Natural killer cell treated with Interleukin-12 subunit alpha and Interleukin-12 subunit beta and Interleukin-15 and Interleukin-18, amount 100 ng/mL, for 72 hours (primary cell): ENCODE data around the gene RHBG. TPM values are rescaled to one million over a fixed set of nuclear protein-coding genes. Genes with fewer than 3 reads are reported as not detected.

Source experiments
- ATAC-seq, 2 donors: fragments of 150-1000 bp; cut with Tn5 transposase in 1 of 2; sonication (Bioruptor Pico), chemical (Tn5 transposase) in 1 of 2; 2 replicates each; pipeline ENCODE4 v1.10.0; 2021
- DNase-seq: peaks from one replicate; pipeline ENCODE4 v3.0.0; 2022; ENCODE audit warnings: low spot score
- H3K27ac Mint-ChIP-seq, 2 donors: 1 replicate in 1 of 2; 2 replicates in 1 of 2; pipeline ENCODE4 v1.8.0; 2022; ENCODE audit warnings: mixed read lengths in 2 of 2, mild to moderate bottlenecking in 1 of 2, moderate library complexity in 1 of 2
- H3K27me3 Mint-ChIP-seq, 2 donors: 1 replicate in 1 of 2; 2 replicates in 1 of 2; pipeline ENCODE4 v1.8.0; 2022; ENCODE audit warnings: mixed read lengths in 2 of 2
- H3K36me3 Mint-ChIP-seq: one replicate; pipeline ENCODE4 v1.8.0; 2022; ENCODE audit warnings: mixed read lengths
- H3K4me1 Mint-ChIP-seq, 2 donors: 1 replicate in 1 of 2; 2 replicates in 1 of 2; pipeline ENCODE4 v1.8.0; 2022; ENCODE audit warnings: low read depth in 2 of 2, mixed read lengths in 2 of 2, mild to moderate bottlenecking in 1 of 2
- H3K4me3 Mint-ChIP-seq: one replicate; pipeline ENCODE4 v1.8.0; 2022; ENCODE audit warnings: mixed read lengths
- H3K9me3 Mint-ChIP-seq: 2 replicates; pipeline ENCODE4 v1.8.0; 2022; ENCODE audit warnings: mixed read lengths
- total RNA-seq, 2 donors: library from RNA; stranded (reverse); gene quantifications; one replicate each; pipeline ENCODE4 v1.2.3, GENCODE V29; 2022

The RHBG gene
- total RNA-seq, 2 donors from 2014 or later: not detected

DNA sequence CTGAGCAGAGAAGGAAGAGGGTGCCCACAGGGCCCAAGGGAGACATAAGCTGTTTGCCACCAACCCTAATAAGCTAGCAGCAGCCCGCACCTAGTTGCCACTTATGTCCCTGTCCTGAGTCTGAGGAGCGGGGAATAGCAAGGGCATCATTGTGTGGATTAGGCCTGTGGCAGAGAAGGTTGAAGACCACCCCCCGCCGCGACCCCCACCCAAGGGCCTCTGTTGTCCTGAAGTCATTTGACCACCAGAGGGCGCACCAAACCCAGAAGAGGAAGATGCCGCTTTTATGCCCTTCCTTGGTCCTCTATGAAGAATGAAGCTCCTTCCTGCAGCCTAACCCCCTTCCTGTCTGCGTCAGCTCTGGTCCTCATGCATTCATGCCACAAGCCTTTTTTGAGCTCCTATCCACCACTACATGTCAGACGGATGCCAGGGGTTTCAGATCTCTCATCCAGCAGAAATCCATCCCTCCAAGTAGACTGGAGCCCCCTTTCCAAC, 16.6 kb downstream of the RHBG start:
- Mint-ChIP-seq H3K27me3 (peaks cover 19 to 27% of the 10 kb centered on the region in 2 donors), H3K4me1 (peaks cover 5 to 6% of the 10 kb centered on the region in 2 donors), H3K27ac (no peak overlapping the region), H3K36me3 (no peaks in the 10 kb centered on the region), H3K4me3 (no peak overlapping the region), H3K9me3 (no peaks in the 10 kb centered on the region)
- peak; percentile 70 for ATAC-seq
- DNase-seq: peak; percentile 70

DNA sequence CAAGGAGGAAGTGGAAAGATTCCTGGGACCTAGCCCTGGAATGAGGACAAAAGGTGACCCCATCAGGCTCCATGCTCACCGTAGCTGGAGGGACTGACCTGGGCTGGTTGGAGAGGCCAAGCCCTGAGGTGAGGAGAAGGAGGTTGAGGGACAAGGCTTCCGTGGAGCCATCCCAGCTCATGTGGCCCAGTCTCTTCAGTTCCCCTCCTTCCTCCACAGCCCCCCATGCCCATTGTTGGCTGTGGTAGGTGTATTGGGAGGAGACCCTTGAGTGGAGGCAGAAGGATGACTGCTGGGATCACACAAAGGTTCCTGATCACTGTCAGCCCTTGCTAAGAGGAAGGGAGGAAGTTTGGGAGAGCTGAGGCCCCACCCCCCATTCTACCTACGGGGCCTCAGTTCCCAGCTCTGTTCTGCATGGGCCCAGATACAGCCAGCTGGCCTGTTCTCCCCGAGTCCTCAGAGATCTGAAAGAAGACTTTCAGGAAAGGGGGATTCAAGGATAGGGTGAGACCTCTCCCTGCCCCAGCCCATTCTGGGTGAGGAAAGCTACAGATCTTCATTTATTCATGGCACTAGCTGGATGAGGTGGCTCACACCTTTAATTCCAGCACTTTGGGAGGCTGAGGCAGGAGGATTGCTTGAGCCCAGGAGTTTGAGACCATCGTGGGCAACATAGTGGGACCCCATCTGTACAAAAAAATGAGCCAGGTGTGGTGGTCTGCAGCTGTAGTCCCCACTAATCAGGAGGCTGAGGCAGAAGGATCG, 17.3 kb downstream of the RHBG start:
- Mint-ChIP-seq H3K4me1 (peaks cover 5 to 6% of the 10 kb centered on the region in 2 donors), H3K36me3 (no peaks in the 10 kb centered on the region), H3K27me3 (peaks cover 19 to 27% of the 10 kb centered on the region in 2 donors), H3K27ac (no peak overlapping the region), H3K9me3 (no peaks in the 10 kb centered on the region), H3K4me3 (no peak overlapping the region)
- no peak for DNase-seq
- no peak for ATAC-seq

DNA sequence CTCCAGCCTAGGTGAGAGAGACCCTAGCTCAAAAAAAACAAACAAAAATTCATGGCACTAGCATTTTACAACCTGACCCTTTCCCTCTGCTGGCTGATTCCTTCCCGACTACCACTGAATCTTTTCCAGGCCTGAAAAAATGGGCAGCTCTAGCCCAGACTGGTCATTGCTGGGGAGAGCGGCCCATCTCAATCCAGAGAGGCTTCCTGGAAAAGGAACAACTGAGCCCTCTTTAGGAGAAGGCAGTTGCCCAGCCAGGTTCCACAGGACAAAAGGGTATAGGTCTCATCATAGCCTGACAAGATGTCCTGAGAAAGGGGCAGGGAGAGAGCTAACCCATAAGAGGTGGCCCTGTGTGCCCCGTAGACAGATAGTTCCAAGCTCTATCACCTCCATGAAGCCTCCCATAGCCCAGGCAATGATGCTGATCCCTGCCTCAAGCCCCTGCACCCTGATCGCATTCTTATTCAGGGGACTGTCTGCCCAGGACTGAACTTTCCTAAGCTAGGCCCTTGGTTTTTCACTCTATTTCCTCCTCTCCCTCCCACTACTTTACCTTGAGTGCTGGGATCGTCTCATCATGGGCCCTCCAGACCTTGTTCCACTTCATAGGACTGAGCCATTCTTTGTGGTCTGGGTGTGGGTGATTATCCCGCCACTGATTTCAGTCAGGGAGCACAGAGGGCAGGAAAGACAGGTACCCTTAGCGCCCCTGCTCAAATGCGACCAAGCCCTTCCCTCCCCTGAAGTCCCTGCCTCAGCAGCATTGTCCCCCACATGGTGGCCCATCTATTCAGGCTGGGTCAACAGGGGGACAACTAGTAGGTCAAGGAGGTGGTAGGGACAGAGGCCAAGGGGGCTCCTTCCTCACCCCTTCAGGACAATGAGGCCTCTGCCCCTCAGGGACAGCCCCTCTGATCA, 18.2 kb downstream of the RHBG start:
- no peaks in the 10 kb centered on the region for H3K9me3 Mint-ChIP-seq
- H3K4me3 Mint-ChIP-seq: no peak overlapping the region
- no peak for DNase-seq
- H3K36me3 Mint-ChIP-seq: no peaks in the 10 kb centered on the region
- peaks cover 19 to 27% of the 10 kb centered on the region in 2 donors for H3K27me3 Mint-ChIP-seq
- no peak for ATAC-seq
- H3K27ac Mint-ChIP-seq: no peak overlapping the region
- peaks cover 5 to 6% of the 10 kb centered on the region in 2 donors for H3K4me1 Mint-ChIP-seq

DNA sequence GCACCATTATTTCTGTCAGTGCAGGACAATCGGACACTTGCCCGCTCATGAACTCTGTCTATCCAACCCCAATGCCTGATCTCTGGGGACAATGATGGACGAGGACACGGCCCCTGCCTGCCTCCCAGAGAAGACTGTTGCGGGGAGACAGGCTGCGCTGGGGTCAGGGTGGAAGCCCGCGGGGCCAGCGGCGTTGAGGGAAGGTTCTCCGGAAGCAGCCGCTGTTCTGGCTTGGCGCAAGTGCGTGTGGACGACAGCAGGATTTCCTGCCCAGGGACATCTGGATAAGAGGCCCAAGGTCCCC, 18.8 kb downstream of the RHBG start:
- no peak for DNase-seq
- peaks cover 19 to 27% of the 10 kb centered on the region in 2 donors for H3K27me3 Mint-ChIP-seq
- no peak overlapping the region for H3K27ac Mint-ChIP-seq
- H3K4me1 Mint-ChIP-seq: peaks cover 5 to 6% of the 10 kb centered on the region in 2 donors
- no peak overlapping the region for H3K4me3 Mint-ChIP-seq
- H3K9me3 Mint-ChIP-seq: no peaks in the 10 kb centered on the region
- no peak for ATAC-seq
- H3K36me3 Mint-ChIP-seq: no peaks in the 10 kb centered on the region

DNA sequence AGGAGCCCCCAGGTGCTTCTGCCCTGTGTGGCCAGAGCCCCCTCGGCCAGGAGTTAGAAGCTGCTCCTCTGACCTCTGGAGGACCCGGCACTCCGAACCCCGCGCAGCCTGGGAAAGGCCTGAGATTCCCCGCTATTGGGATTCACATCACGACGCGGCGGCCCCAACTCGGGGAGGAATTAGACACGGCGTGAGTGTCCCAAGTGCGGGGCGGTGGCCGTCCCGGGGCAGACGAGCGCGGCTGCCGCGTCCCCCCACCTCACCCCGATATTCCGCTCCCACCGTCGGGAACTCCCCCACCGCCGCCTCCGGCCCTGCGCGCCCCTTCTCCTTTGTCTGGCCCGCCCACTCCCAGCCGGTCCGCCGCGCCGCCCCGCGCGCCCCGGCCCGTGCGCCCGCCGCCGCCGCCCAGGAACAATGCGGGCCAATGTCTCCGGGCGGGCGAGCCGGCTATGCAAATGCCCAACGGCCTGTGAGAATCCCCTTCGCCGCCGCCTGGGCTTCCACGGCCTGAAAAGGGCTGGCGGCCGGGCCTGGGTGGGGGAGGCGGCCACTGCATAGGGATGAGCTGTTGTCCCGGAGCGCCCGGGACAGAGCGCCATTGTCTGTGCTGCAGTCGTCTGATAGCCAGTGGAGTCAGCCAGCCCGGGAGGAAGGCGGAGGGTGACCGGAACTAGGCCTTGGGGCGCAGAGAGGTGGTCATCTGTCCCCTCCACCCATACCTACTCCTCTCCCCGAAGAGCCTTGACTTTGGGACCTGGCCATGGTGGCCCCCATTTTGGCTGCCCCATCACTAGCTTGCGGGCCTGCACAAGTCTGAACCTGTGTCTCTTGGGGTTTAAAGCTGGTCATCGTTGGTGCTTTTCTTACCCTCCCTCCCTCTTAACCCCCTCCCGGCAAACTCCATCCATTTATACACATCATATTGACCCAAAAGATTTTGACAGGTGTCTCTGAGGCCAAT, 19.4 kb downstream of the RHBG start:
- Mint-ChIP-seq H3K4me1 (peaks cover 5 to 6% of the 10 kb centered on the region in 2 donors), H3K27me3 (peaks cover 19 to 27% of the 10 kb centered on the region in 2 donors), H3K36me3 (no peaks in the 10 kb centered on the region), H3K9me3 (no peaks in the 10 kb centered on the region), H3K4me3 (no peak overlapping the region), H3K27ac (no peak overlapping the region)
- DNase-seq: no peak
- no peak for ATAC-seq

DNA sequence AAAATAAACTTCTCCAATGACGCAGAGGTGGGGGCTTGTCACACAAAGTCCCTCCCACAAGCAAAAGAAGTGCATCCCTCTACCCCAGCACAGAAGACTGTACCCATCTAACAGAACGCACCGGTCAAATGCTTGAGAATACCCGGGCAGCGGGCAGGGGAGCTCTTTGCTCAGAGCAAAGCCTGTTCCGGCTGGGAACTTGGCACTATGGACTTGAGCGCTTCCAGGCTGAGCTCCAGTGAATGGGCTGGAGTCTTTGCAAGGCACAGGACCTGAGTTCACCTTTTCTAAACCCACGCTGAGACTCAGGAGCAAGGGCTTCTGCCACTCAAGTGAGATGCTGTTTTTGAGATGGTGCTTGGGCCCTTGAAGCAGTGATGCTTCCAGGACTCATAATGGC, 20.3 kb downstream of the RHBG start:
- no peaks in the 10 kb centered on the region for H3K36me3 Mint-ChIP-seq
- ATAC-seq (no peak), DNase-seq (no peak)
- H3K27me3 Mint-ChIP-seq: peaks cover 19 to 27% of the 10 kb centered on the region in 2 donors
- H3K9me3 Mint-ChIP-seq: no peaks in the 10 kb centered on the region
- H3K4me3 Mint-ChIP-seq: no peak overlapping the region
- peaks cover 5 to 6% of the 10 kb centered on the region in 2 donors for H3K4me1 Mint-ChIP-seq
- no peak overlapping the region for H3K27ac Mint-ChIP-seq

DNA sequence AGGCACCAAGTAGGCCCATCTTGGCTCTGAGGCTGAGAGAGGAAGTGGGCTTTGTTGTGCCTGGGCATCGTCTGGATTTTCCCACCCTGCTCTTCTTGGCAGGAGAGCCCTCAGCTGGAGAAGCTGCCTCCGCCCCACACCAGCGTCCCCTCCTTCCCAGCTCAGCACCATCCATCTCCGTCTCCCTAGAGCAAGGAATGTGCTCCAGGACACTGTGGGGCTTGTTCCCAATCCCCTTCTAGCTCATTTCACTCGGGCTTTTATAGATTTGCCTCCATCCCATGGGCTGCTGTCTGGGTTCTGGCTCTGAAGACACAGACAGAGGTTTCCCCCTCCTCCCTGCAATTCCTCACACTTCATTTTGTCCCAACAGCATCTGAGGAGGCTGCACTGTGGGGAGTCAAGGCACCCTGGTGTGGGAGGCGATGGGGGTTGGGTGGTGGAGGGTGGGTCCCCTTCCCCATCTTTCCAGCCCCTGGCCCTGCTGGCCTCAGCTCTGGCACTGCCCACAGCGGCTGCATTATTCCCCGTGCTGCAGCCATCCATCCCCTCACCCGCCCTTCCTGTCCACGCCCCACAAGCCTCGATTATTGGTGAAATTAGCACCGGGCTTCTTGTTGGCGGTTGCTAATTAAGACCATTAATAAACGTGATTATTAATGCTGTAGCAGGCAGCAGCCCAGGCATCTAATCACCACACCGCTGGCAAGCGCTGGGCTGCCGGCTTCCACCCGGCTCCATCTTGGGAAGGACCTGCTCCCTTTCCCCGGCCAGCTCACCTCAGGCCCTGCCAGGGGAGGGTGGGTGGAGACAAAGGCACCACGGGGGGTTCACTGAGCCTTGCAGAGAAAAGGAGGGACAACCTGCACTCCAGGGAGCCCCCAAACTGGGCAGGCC, 21.7 kb downstream of the RHBG start:
- Mint-ChIP-seq H3K4me3 (no peak overlapping the region), H3K4me1 (peaks cover 4 to 6% of the 10 kb centered on the region in 2 donors), H3K36me3 (no peaks in the 10 kb centered on the region), H3K27ac (no peak overlapping the region), H3K9me3 (no peaks in the 10 kb centered on the region), H3K27me3 (peaks cover 19 to 30% of the 10 kb centered on the region in 2 donors)
- DNase-seq (no peak), ATAC-seq (no peak)

DNA sequence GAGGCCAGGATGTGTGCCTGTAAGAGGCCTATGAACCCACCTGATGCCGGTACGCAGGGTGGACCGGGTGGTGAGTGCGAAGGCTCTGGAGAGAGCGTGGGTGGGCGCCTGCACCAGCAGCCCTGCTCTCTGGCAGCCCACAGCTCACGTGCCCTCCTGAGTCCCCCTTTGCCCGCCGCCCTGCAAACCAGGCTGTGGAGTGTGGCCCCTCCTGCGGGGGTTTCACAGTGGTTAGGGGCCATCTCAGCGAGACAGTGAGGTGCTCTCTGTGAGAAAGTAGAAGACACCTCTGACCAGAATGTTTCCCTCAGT, 22.3 kb downstream of the RHBG start:
- no peaks in the 10 kb centered on the region for H3K9me3 Mint-ChIP-seq
- peaks cover 0 to 3% of the 10 kb centered on the region in 2 donors for H3K4me1 Mint-ChIP-seq
- no peak overlapping the region for H3K27ac Mint-ChIP-seq
- no peaks in the 10 kb centered on the region for H3K36me3 Mint-ChIP-seq
- DNase-seq (no peak), ATAC-seq (no peak)
- peaks cover 19 to 24% of the 10 kb centered on the region in 2 donors for H3K27me3 Mint-ChIP-seq
- no peak overlapping the region for H3K4me3 Mint-ChIP-seq

DNA sequence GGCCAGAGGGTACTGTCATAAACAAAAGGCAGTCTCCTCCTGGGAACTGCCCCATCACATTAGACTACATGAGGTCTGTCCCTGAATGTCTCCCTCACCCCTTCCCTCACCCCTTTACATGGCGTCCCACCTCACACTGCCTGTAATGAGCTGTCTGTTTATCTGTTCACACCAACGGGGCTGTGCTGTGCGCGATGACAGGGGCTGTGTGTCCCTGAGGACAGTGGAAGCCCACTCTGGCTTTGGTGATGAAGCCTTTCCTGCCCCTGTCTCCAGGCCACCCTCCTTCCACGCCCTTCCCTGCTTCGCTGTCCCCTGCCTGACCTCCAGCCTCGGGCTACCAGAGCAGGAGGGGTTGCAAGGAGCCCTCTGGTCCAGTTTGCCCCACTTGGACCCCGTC, 22.7 kb downstream of the RHBG start:
- DNase-seq (no peak), ATAC-seq (no peak)
- H3K4me3 Mint-ChIP-seq: no peak overlapping the region
- peaks cover 17 to 22% of the 10 kb centered on the region in 2 donors for H3K27me3 Mint-ChIP-seq
- no peaks in the 10 kb centered on the region for H3K9me3 Mint-ChIP-seq
- H3K4me1 Mint-ChIP-seq: peaks cover 0 to 3% of the 10 kb centered on the region in 2 donors
- no peaks in the 10 kb centered on the region for H3K36me3 Mint-ChIP-seq
- no peak overlapping the region for H3K27ac Mint-ChIP-seq

DNA sequence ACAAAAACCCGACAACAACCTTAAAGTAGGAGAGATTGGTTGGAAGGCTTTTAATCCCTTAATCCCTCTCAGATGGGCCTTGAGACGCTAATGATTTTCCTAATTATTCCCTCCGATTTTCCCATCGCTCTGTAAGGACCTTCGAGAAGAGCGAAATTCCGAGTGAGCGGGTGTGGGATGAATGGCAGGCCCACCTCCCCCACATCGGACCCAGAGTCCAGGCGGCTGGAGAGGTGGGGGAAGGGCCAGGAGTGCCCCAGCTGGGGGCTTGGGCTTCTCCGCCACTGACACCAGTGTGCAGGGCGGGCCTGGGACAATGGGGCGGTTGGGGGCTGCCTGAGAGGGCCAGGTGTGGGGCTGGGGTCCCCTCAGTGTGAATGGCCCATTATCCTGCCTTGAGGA, 23.4 kb downstream of the RHBG start:
- no peaks in the 10 kb centered on the region for H3K9me3 Mint-ChIP-seq
- no peak for DNase-seq
- H3K36me3 Mint-ChIP-seq: no peaks in the 10 kb centered on the region
- no peak overlapping the region for H3K4me3 Mint-ChIP-seq
- no peak overlapping the region for H3K27ac Mint-ChIP-seq
- peaks cover 10 to 15% of the 10 kb centered on the region in 2 donors for H3K27me3 Mint-ChIP-seq
- peaks cover 0 to 3% of the 10 kb centered on the region in 2 donors for H3K4me1 Mint-ChIP-seq
- ATAC-seq: no peak

DNA sequence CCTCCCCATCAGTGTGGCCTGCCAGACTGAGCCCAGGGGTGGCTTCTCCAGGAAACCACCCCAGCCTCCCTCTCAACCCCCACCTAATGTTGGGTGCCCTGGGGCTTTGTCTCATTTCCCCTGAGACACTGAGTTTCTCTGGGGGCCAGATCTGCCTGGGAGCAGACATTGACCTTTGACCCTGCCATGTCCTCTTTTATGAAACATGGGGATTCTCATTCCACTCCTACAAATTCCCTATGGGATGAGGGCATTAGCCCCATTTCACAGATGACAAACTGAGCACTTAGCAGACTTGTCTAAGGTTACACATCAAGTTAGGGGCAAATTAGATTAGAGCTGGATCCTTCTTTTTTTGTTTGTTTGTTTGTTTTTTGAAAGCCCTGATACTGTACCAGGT, 24.1 kb downstream of the RHBG start:
- DNase-seq: no peak
- Mint-ChIP-seq H3K36me3 (no peaks in the 10 kb centered on the region), H3K27me3 (peaks cover 7 to 14% of the 10 kb centered on the region in 2 donors), H3K27ac (no peak overlapping the region), H3K9me3 (no peaks in the 10 kb centered on the region), H3K4me3 (no peak overlapping the region), H3K4me1 (peaks cover 0 to 3% of the 10 kb centered on the region in 2 donors)
- no peak for ATAC-seq

DNA sequence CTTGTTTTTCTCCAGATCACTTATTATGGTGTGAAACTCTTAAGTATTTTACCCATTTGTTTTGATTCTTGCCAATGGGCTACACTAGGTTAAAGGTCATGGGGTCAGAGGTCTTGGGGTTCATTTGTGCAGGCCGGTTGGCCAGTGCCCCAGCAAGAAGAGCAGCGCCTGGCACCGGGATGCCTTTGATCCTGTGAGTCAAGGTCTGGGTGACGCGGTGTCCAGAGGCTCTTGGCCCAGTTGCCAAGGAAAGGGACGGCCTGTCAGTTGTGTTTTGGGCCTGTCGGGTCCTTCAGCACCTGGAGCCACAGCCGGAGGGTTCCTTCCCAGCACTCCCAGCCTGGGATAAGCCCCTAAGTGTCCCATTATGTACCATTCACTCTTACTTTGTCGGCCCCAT, 25.1 kb downstream of the RHBG start:
- H3K4me1 Mint-ChIP-seq: peaks cover 0 to 3% of the 10 kb centered on the region in 2 donors
- no peaks in the 10 kb centered on the region for H3K9me3 Mint-ChIP-seq
- H3K36me3 Mint-ChIP-seq: no peaks in the 10 kb centered on the region
- no peak for ATAC-seq
- no peak overlapping the region for H3K27ac Mint-ChIP-seq
- no peak for DNase-seq
- H3K27me3 Mint-ChIP-seq: peaks cover 2 to 14% of the 10 kb centered on the region in 2 donors
- H3K4me3 Mint-ChIP-seq: no peak overlapping the region
